NB4 (cell line): ENCODE results near the gene ABCA2.

Experiments
- CTCF ChIP-seq: IDR thresholded peaks from one replicate; pipeline ENCODE4 v1.5.1; 2012; ENCODE audit warnings: low read depth, low read length
- POLR2A ChIP-seq: IDR thresholded peaks from 2 replicates; pipeline ENCODE4 v1.6.1; 2011; ENCODE audit warnings: mild to moderate bottlenecking; ENCODE audit not compliant: insufficient read length; ENCODE audit errors: extremely low read depth

GRCh38 chr9:137018761-137019559 is 9.1 kb downstream of the ABCA2 start:
- no peak for TF ChIP-seq CTCF
- TF ChIP-seq POLR2A: no peak
